GM18861 (cell line): ENCODE results near the gene MKX.
A peak's percentile ranks its signal among the peaks of the same experiment; 100 is the strongest.

ENCODE experiments used
- ATAC-seq: cut with Tn5 transposase; IDR thresholded peaks from one replicate; pipeline ENCODE4 v1.9.1; 2021; ENCODE audit not compliant: unreplicated experiment

MKX gene, protein sequence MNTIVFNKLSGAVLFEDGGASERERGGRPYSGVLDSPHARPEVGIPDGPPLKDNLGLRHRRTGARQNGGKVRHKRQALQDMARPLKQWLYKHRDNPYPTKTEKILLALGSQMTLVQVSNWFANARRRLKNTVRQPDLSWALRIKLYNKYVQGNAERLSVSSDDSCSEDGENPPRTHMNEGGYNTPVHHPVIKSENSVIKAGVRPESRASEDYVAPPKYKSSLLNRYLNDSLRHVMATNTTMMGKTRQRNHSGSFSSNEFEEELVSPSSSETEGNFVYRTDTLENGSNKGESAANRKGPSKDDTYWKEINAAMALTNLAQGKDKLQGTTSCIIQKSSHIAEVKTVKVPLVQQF

DNA sequence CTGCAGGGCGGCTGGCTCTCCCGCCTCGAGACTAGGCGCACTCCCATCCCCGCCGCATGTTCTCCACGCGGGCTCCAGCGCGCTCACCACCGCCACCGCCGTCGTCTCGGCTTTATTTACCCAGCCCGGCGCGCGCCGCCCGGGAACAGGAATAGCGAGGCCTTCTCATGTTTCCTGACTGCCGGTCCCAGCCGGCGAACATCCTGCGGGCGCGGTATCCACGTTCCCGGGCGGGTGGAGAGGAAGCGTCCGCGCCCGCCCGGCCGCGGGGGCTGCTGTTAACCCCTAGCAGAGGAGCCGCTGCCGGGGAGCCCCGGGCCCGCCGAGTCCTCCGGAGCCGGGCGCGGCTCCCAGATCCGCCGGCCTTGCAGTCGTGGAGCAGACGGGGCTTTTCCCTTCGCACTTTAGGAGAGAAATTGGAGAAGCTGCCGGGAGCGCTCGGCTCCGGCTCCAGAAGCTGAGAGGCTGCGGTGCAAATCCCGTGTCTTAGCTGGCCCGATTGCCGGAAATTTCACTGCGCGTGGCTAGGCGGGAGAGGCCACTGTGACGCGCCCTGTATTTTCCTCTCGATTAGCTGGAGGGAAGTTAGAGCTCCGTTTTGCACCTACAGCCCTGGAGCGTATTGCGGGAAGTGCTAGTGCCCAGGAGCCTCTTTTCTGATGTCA, at the start of gene MKX:
Gene MKX (minus strand): TSS at position 88 of the 665 bp plus-strand sequence. CDS start 2,404 bp downstream, outside the sequence.
- ATAC-seq = no peak

DNA sequence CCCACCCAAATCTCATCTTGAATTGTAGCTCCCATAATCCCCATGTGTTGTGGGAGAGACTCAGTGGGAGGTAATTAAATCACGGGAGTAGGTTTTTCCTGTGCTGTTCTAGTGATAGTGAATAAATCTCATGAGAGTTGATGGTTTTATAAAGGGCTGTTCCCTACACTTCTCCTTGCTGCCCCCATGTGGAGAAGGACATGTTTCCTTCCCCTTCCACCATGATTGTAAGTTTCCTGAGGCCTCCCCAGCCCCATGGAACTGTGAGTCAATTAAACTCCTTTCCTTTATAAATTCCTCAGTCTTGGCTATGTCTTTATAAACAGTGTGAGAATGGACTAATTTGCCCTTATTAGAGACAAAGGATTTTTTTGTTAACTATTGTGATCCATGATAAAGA, 48.5 kb upstream of the MKX start:
- ATAC-seq = no peak

DNA sequence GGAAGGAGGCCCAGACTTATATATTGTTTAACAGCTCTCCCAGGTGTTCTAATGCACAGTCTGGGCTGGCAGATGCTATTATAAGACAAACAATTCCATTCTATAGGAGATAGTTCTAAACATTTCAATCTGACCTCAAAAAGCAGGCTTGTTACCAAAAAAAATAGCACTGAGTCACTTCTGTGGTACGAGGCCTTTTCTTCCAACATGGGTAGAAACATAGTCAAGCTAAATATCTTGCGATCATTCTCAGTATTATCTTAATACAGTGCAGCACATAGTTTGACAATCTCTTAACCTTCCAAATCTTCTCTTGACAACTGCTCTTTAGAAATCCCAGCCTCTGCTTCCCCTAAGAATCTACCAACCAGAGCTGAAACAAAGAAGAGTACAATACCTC, 46.6 kb upstream of the MKX start:
- ATAC-seq = no peak

DNA sequence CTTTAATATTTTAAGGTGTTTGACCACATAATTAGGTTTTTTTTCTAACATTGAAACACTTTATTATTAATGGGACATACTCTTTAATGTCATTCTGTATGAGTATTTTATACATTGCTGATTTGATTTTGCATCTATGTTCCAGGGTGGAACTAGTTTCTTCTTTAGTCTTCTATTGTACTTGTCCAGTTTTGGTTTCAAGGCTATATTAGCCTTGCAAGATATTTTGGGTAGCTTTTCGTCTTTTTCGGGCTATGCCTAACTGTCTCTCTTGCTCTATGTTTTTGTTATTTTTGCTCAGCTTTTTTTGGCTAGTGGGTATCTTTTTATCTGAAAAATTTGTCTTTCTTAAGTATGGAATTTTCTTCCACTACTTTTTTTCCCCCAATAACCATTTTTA, 38.7 kb upstream of the MKX start:
- no peak for ATAC-seq

DNA sequence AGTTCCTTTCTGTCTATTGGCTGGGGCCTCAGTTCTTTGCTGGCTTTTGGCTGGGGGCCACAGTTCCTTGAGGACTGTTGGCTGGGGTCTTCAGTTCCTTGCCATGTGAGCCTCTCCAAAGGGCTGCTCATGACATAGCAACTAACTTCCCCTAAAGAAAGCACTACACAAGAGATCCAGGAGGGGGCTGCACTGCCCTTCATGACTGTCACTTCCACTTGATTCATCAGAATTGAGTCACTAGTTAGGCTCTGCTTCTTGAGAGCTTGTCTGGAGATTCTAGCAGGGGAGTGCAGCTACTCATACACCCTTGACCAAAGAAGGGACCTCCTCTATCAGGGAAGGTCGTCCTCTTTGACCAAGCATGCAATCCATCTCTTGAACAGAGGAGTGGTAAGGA, 38.0 kb upstream of the MKX start:
- ATAC-seq = peak; percentile 49

DNA sequence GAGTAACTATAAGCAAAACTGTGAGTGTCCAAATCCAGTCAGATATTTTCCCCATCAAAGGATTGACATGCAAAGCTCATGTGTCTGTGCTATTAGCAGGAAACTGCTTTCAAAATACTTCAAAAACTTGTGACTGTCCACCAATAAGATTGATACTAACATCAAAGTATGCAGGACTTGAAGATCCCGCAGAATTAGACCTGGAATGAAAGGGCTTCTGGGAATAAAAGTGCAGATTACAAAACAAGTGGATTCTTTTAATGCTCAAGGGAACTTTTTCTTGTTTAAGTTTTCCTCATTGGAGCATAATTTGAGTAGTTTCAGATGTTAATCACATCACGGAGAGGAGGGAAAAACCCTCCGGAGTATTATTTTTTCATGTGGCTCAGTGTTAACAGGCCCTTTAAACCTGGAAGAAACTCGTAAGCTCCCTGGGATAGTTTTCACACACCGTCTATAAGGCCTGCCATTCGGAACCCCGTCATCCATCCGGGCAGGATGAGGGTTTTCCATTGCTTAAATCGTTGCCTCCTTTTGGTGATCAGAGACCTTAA, 33.9 kb upstream of the MKX start:
- ATAC-seq = no peak

DNA sequence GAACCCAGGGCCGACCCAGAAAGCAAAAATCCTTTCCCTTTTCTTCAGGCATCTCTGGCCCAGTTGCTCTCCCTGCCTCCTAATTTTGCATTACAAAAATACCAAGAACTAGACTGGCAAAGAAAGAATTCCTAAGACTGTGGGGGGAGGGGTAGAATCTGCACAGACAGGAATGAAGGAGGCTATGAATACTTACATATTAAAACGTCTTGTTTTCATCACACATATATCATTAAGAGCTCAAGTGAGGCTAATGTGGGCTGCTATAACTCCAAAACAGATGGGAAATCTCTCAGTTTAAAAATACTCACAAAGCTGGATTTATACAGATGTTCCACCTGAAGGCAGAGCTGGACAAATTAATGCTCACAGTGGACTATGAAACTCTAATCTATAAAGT, 29.2 kb upstream of the MKX start:
- no peak for ATAC-seq

DNA sequence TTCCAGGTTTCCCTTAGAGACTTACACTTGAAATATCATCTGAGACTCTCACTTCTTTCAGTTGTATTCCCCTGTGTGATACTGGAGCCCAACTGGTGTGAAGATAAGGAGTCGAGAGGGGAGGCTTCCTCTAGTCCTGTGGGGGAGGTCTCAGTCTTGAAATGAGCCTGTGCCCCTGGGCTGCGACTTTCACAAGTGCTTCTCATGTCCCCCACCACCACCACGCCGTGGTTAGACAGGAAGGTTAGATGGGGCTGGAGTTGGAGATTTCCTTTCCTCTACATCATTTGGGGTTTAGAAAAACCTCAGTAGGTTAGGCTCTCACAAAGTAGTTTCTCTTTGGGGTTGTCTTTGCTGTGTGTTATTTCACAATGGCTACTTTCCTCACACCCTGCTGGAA, 25.6 kb upstream of the MKX start:
- ATAC-seq = no peak

DNA sequence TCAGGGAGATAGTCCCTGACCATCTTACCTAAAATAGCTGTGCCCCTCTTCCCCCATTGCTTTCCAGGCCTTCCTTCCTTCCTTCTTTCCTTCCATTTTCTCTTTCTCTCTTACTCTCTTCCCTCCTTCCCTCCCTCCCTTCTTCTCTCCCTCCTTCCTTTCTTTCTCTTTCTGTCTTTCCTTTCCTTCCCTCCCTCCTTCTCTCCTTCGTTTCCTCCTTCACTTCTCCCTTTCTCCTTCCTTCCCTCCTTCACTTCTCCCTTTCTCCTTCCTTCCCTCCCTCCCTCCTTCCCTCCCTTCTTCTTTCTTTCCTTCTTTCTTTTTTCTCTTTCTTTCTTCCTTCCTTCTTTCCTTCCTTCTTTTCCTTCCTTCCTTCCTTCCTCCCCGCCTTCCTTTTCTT, 24.6 kb upstream of the MKX start:
- no peak for ATAC-seq

DNA sequence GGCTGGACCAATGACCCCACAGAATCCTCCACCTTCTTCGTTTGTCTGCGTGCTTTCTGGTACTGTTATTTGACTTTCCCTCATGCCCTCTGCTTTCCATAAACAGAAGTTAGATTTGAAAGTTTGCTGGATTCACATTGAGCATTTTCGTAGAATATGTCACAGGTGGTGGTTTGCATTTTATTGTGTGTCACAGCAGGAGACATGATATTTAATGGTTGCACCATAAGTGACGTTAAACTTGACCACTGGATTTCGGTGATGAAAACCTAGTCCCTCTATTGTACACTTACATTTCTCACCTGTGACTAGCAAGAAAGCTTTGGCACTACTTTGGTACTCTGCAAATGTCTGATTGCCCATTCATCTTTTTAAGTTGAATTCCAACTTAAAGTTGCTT, 15.2 kb upstream of the MKX start:
- ATAC-seq = no peak

DNA sequence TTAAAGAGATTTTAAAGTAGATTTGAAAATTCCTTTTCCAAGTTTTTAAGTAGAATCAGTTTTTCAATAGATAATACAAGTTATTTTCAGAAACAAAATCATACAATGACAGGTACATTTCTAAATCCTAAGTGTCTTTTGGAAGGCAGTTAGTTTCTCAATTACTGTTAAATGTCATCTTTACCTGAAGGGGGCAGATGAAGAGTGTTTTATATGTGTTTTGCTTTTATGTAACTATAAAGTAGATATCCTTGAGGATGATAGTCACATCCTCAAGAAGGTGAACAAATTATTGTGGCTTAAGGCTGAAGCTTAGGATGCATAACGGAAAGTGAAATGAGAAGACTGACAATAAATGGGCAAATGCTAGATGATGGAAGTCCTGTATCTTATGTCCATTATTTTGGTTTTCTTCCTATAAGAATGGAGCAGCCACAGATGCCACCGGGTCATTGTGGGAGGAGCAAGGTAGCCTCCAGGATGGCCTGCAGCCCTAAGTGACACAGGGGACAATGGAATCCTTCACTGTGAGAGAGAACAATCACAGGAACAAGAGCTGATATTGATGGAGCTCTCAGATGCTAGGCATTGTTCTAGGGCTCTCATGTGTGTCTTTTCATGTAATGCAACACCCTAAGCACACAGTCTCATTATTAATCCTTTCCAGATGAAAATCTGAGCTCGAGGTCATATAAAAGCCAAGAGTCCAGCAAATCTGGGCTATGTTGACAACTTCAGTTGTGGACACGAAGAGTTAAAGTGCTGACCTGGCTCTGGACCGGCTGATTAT, 14.1 kb upstream of the MKX start:
- ATAC-seq = no peak

DNA sequence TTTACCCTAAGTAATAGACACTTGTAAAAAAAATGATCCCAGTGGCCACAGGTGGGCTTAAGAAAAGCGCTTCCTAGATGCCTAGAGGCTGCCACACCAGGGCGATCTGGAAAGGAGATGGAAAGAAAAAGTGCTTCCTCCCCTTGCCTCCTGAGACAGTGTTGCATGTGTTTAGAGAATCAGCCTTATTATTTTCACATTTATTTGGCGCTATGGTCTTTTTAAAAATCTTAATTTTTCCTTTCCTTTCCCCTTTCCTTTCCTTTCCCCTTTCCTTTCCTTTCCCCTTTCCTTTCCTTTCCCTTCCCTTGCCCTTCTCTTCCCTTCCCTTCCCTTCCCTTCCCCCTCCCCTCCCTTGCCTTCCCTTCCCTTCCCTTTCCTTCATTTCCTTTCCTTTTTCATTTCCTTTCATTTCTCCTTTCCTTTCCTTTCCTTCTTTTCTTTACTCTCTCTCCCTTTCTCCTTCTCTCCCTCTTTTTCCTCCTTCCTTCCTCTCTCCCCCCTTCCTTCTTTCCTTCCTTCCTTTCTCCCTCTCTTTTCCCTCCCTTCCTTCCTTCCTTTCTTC, 7.1 kb upstream of the MKX start:
- ATAC-seq = no peak

DNA sequence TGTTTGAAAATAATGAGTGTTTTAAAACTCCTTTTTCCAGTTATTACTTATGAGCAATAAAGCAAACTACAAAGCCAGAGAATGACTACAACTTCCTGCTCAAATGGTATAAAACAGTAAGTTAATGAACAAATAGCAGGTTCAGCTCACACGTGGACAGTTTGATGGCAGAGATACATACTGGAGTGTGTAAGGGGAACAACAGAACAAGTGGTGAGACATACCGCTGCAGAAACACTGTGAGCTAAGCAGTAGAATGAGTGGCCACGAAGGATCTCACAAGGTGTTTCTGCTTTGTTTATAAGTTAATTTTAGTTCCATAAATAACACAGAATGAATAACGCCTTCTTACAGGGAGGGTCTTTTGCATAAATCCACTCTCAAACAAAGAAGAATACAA, 3.0 kb upstream of the MKX start:
- ATAC-seq = no peak

DNA sequence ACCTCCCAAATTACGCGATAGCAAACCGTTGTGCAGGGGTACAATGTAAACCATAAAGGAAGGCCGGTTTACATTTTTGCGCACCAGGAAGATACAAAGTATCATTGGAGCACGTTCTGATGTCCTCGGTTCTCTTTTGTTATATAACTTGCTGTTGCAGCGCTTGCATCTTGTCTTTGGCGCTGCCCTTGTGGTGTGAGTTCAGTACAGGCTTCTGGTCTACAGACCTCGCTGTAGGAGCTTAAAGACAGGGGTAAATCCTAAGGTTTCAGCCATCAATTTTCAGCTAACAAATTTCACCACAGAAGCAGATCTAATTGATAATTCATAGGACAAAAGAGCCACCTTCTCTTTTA, 1.5 kb upstream of the MKX start:
- no peak for ATAC-seq

DNA sequence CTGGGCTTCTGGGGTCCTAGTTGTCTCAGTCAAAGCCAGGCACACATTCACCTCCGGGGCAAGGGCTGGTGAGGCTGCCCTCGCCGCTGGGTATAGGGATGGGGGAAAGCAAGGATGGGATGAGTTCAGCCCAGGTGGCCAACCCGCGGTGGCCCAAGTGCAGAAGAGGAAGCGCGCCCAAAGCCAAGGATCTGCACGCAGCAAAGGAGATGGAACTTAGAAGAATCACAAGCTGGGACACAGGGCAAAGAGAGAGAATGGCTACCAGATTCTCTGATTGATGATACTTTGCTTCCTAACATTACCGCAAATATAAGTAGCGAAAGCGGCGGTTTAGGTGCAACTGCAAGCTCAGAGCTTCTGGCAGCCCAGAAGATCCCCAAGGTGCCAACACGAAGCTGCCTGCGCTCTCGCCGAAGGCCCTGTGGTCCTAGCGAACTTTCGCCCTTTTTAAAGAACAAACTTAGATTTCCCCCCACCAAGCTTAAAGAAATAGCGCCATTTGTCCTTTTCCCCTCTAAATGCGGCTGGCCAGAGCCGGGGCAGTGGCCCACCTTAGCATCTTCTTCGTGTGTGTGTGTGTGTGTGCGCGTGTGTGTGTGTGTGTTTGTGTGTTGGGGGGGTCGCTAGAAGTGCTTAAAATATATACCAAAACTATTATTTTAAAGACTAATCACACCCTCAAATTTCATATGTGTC, 927 bp upstream of the MKX start:
- no peak for ATAC-seq

DNA sequence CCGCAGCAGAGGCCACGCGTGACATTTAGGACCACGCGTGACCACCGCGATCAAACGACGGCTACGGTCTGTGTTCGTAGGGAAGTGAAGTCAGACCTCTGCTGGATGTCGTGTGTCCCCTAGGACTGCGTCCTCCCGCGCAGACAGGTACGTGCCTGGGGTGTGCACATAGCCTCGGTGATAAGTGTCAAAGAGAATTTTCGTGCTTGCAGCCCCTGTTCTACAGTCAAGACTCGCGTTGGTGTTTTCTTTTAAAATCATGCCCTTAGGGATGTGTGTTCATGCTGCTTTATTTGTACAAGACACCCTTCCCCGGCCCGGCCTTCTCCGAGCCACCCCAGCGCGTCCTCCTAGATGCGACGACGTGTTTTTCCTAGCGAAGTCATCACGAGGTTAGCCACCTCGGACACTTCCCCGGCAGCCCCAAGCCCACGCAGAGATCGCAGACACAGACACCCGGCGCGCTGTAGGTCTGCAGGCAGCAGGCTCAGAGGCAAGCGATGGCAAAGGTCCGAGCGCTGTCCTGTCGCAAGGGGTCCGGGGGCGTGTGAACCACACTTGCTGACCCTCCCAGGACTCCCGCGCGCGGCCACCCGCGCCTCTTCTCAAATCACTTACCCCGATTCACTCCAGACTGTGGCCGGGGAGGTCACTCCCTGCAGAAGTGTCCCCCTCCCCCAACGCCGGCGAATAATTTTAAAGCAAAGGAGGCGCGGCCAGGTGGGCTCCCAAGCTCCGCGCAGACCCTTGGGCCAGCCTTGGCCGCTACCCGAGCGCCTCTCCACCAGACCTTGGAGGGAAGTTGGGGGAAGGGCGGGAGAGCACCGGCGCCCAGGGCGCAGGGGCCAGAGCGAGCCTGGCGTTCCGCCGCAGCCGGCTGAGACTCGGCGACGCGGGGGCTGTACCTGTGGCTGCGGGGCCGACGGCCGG, 552 bp downstream of the MKX start:
- no peak for ATAC-seq

DNA sequence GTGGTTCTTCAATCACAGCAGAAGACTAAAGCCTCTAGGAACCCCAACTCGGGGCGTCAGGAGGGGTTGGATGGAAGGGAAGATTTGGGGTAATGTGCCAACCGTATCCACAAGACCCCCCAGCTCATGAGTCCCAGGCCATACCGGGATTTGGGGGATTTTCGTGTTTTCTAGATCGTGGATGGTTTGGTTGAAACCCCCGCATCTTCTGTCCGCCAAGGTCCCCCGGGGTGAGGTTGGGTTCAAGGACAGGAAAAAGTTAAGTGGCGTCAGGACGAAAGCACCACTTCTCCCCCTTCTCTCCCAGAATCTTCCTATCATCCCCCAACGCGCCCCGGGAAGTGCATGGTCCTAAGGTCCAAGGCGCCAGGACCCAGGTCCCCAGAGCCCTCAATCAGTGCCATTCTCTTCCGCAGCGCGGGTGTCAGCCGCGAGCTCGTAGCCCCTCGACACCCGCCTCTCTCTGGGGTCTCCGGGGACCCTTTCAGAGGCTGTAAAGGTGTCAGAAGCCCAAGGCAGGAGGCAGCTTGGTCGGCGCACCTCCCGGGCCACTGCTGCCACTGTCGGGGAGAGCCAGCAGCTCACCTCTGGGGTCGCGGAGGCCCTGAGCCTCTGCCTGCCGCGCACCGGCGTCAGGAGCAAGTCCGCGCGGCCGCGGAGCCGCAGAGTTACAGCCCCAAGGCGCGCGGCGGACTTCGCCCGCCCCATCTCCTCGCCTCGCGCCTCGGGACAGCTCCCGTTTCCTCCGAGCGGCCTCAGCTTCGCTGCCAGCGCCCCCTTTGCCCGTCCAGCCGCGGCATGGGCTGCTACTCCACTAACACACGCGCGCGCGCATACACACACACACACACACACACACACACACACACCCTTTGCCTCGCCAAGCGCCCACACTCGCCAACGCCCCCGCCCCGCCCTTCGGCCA, 1.5 kb downstream of the MKX start:
- no peak for ATAC-seq

DNA sequence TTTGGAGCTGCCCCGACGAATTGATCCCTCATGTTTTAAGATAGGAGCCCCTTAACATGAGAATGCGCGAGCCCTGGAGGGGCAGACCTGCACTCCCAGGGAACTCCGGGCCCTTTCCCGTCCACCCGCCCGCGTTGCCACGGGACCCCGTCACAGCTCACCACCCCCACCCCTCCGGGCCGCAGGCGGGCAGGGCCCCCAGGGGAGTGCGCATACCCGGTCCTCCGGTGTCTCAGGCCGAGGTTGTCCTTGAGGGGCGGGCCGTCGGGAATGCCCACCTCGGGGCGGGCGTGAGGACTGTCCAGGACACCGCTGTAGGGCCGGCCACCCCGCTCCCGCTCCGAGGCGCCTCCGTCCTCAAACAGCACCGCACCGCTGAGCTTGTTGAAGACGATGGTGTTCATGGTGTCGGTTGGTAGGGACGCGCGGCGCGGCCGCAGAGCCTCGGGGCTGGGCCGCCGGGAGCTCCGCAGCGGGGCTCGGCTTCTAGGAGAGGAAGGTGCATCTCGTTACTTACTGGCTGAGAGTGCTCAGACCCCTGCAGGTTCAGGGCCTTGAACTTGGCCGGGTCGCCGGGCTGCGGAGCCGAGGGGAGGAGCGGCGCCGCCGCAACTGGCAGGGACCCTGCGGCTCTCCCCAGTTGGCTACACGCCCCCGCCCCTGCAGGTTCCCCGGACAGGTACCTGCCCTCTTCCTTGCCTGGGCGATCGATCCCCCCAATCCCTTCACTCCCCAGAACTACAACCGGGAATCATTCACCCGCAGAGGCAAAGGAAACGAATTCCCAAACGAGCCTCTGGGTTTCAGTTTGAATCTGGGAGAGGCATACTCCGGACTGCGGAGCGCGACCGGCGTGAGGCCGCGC, 2.4 kb downstream of the MKX start:
- ATAC-seq = no peak
